Esophagus (tissue), 2 donors: ENCODE data around the gene SH3GLB2. TPM values are rescaled to one million over a fixed set of nuclear protein-coding genes. Genes with fewer than 3 reads are reported as not detected.
"Not testable (repeated sequence)": the region's sequence is repeated elsewhere in the genome, so short reads cannot be mapped to it uniquely, and the experiment has no call there.

Experiments used
- H3K27ac ChIP-seq, 2 donors: one replicate each; pipeline ENCODE4 v1.5.1; 2013; ENCODE audit warnings: low read depth in 2 of 2, mild to moderate bottlenecking in 2 of 2, inconsistent platforms in 1 of 2, low read length in 1 of 2, moderate library complexity in 1 of 2
- H3K27me3 ChIP-seq, 2 donors: one replicate each; pipeline ENCODE4 v1.6.1; 2013; ENCODE audit warnings: low read length in 2 of 2, control low read depth in 1 of 2, mild to moderate bottlenecking in 1 of 2; ENCODE audit not compliant: insufficient read depth in 2 of 2, control insufficient read depth in 1 of 2
- H3K36me3 ChIP-seq, 2 donors: one replicate each; pipeline ENCODE4 v1.6.1; 2013; ENCODE audit warnings: low read length in 1 of 2; ENCODE audit not compliant: control insufficient read depth in 2 of 2, insufficient read depth in 2 of 2
- H3K4me1 ChIP-seq, 2 donors: one replicate each; pipeline ENCODE4 v1.6.1; 2013; ENCODE audit warnings: low read length in 1 of 2; ENCODE audit not compliant: control insufficient read depth in 2 of 2, insufficient read depth in 2 of 2
- H3K4me3 ChIP-seq, 2 donors: one replicate each; pipeline ENCODE4 v1.5.1; 2013; ENCODE audit warnings: low read length in 2 of 2, mild to moderate bottlenecking in 2 of 2, low read depth in 1 of 2, moderate library complexity in 1 of 2
- H3K9me3 ChIP-seq, 2 donors: one replicate each; pipeline ENCODE4 v1.6.1; 2013; ENCODE audit warnings: mild to moderate bottlenecking in 2 of 2, low read depth in 1 of 2, low read length in 1 of 2, moderate library complexity in 1 of 2; ENCODE audit not compliant: control insufficient read depth in 2 of 2, insufficient read depth in 1 of 2
- WGBS, 2 donors: extraction: QIAGEN DNeasy Blood & Tissue Kit; methylation state at CpG; one replicate each; pipeline ENCODE4 v1.1.7; 2013; 5-methylcytosine and 5-hydroxymethylcytosine counted together
- polyA plus RNA-seq, 2 donors: library from polyadenylated mRNA; stranded (reverse); fragments of 200-250 nt; gene quantifications; one replicate each; pipeline ENCODE4 v1.2.3, GENCODE V29; 2013
- donor health status: healthy with polysubstance abuse.
- donor health status: Bipolar disorder and iron deficiency.

Gene SH3GLB2
- polyA plus RNA-seq, 2 donors: 144 to 183 TPM

- 58 to 70% methylated on average over 5 of the region's 5 CpGs for WGBS, 2 donors
- Histone ChIP-seq H3K4me3 (no peak overlapping the region), H3K27ac (peak overlapping the region; percentile 67 to 75), H3K9me3 (no peaks in the 10 kb centered on the region), H3K36me3 (peaks cover under 1 to 26% of the 10 kb centered on the region in 2 donors), H3K27me3 (no peaks in the 10 kb centered on the region), H3K4me1 (peaks cover 2 to 7% of the 10 kb centered on the region in 2 donors)
These were observed 40.3 kb downstream of the SH3GLB2 start for GRCh38 chr9:128987805-128988204.

- H3K36me3 ChIP-seq: peaks cover 9 to 30% of the 10 kb centered on the region in 2 donors
- H3K27me3 ChIP-seq: no peaks in the 10 kb centered on the region
- no peak overlapping the region for H3K4me3 ChIP-seq
- WGBS, 2 donors: 61 to 77% methylated on average over 5 of the region's 5 CpGs
- H3K4me1 ChIP-seq: peaks cover 2 to 7% of the 10 kb centered on the region in 2 donors
- H3K27ac ChIP-seq: peak overlapping the region; percentile 57 to 70
- no peaks in the 10 kb centered on the region for H3K9me3 ChIP-seq
These were observed 41.5 kb downstream of the SH3GLB2 start for GRCh38 chr9:128986671-128987070.

GRCh38 chr9:128983536-128983935 is 44.6 kb downstream of the SH3GLB2 start:
- Histone ChIP-seq H3K9me3 (no peaks in the 10 kb centered on the region), H3K27me3 (no peaks in the 10 kb centered on the region), H3K4me1 (peaks cover 2 to 7% of the 10 kb centered on the region in 2 donors), H3K4me3 (no peak overlapping the region), H3K36me3 (peaks cover 12 to 36% of the 10 kb centered on the region in 2 donors), H3K27ac (no peak overlapping the region)
- WGBS, 2 donors: 92 to 97% methylated on average over 8 of the region's 8 CpGs

- H3K9me3 ChIP-seq: no peaks in the 10 kb centered on the region
- H3K4me3 ChIP-seq: no peak overlapping the region
- H3K36me3 ChIP-seq: peaks cover 14 to 31% of the 10 kb centered on the region in 2 donors
- H3K4me1 ChIP-seq: no peaks in the 10 kb centered on the region
- 90 to 92% methylated on average over 3 of the region's 3 CpGs for WGBS, 2 donors
- H3K27me3 ChIP-seq: no peaks in the 10 kb centered on the region
- H3K27ac ChIP-seq: no peak overlapping the region
These were observed 49.0 kb downstream of the SH3GLB2 start for GRCh38 chr9:128979111-128979510.

- WGBS, 2 donors: 65 to 67% methylated on average over 4 of the region's 4 CpGs
- Histone ChIP-seq H3K4me3 (no peak overlapping the region), H3K4me1 (no peaks in the 10 kb centered on the region), H3K27me3 (no peaks in the 10 kb centered on the region), H3K36me3 (peaks cover 5 to 26% of the 10 kb centered on the region in 2 donors), H3K9me3 (no peaks in the 10 kb centered on the region), H3K27ac (no peak overlapping the region)
These were observed 55.2 kb downstream of the SH3GLB2 start for GRCh38 chr9:128972956-128973355.

- Histone ChIP-seq H3K4me3 (no peak overlapping the region), H3K36me3 (peaks cover 3 to 23% of the 10 kb centered on the region in 2 donors), H3K4me1 (no peaks in the 10 kb centered on the region), H3K27me3 (no peaks in the 10 kb centered on the region), H3K9me3 (no peaks in the 10 kb centered on the region), H3K27ac (no peak overlapping the region)
- WGBS, 2 donors: 94 to 95% methylated on average over 5 of the region's 5 CpGs
These were observed 58.6 kb downstream of the SH3GLB2 start for GRCh38 chr9:128969491-128969890.

- not testable (repeated sequence) for H3K27me3 ChIP-seq, H3K27ac ChIP-seq, H3K36me3 ChIP-seq, H3K4me3 ChIP-seq, H3K9me3 ChIP-seq, H3K4me1 ChIP-seq
- 96 to 98% methylated on average over 9 of the region's 9 CpGs for WGBS, 2 donors
These were observed 66.7 kb downstream of the SH3GLB2 start for GRCh38 chr9:128961403-128961802.

Other genes with a start within 250 kb of the SH3GLB2 start
- gene TBC1D13, start 241.1 kb downstream of the SH3GLB2 start, polyA plus RNA-seq: 10 to 100 TPM in 1 of 2 donors, 1 to 10 TPM in 1; 9.7 to 10.8 TPM
- 10 to 100 TPM; 21.0 to 26.2 TPM for gene ENDOG, start 209.8 kb downstream of the SH3GLB2 start, polyA plus RNA-seq
- 10 to 100 TPM; 23.6 to 26.6 TPM for gene SPOUT1, start 198.5 kb downstream of the SH3GLB2 start, polyA plus RNA-seq
- 1 to 10 TPM; 4.0 to 6.7 TPM for gene KYAT1, start 146.4 kb downstream of the SH3GLB2 start, polyA plus RNA-seq
- gene LRRC8A, start 146.2 kb downstream of the SH3GLB2 start, polyA plus RNA-seq: 10 to 100 TPM; 38.5 to 55.6 TPM
- 10 to 100 TPM; 19.8 to 39.5 TPM for gene PHYHD1, start 107.3 kb downstream of the SH3GLB2 start, polyA plus RNA-seq
- 10 to 100 TPM in 1 of 2 donors, 1 to 10 TPM in 1; 5.3 to 11.6 TPM for gene DOLK, start 80.7 kb downstream of the SH3GLB2 start, polyA plus RNA-seq
- gene NUP188, start 80.6 kb downstream of the SH3GLB2 start, polyA plus RNA-seq: 10 to 100 TPM; 19.7 to 21.8 TPM
- 10 to 100 TPM; 25.5 to 36.2 TPM for gene MIGA2, start 8.3 kb upstream of the SH3GLB2 start, polyA plus RNA-seq
- 10 to 100 TPM; 11.4 to 16.5 TPM for gene DOLPP1, start 52.8 kb upstream of the SH3GLB2 start, polyA plus RNA-seq
- 10 to 100 TPM; 26.6 to 36.7 TPM for gene CRAT, start 82.5 kb upstream of the SH3GLB2 start, polyA plus RNA-seq
- gene PTPA, start 83.1 kb upstream of the SH3GLB2 start, polyA plus RNA-seq: 100 to 1,000 TPM in 1 of 2 donors, 10 to 100 TPM in 1; 80.0 to 126 TPM
- gene IER5L, start 149.9 kb upstream of the SH3GLB2 start, polyA plus RNA-seq: 1 to 10 TPM; 5.4 to 8.4 TPM